Right renal cortex interstitium (tissue), 3 donors: Measurements from ENCODE around the gene CACNA1C. TPM values are rescaled to one million over a fixed set of nuclear protein-coding genes. Genes with fewer than 3 reads are reported as not detected.
"Not testable (repeated sequence)": the region's sequence is repeated elsewhere in the genome, so short reads cannot be mapped to it uniquely, and the experiment has no call there.

Experiments
- DNase-seq, 3 donors: peaks; one replicate each; pipeline ENCODE4 v3.0.0-alpha.2; 2013; ENCODE audit warnings: low read depth in 3 of 3, low spot score in 2 of 3
- polyA plus RNA-seq, 3 donors: library from polyadenylated mRNA; unstranded; fragments of 120-200 nt; gene quantifications; one replicate each; pipeline ENCODE4 v1.2.1, GENCODE V29; 2013; ENCODE audit not compliant: insufficient read length in 3 of 3

CACNA1C gene
- polyA plus RNA-seq, 3 donors = 5.7 to 6.4 (median 5.8) TPM

DNA sequence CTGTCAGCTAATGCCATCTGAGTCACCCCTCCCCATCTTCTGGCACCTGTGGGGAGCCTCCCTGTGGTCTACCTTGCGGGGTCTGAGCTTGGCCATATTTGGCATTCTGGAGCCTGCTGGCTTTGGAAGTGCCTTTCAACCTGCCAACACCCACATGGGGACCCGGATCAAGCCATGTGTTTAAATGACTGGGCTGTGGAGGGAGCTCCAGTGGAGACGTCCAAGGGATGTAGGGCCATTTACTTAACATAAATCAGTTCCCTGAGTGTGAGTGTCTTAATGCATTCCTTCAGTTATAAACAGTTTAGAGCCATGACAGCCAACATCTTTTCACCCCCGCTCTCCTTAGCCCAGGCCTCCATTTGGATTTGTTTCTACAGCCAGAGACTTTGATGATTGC, 22.0 kb downstream of the CACNA1C start:
- no peak for DNase-seq

DNA sequence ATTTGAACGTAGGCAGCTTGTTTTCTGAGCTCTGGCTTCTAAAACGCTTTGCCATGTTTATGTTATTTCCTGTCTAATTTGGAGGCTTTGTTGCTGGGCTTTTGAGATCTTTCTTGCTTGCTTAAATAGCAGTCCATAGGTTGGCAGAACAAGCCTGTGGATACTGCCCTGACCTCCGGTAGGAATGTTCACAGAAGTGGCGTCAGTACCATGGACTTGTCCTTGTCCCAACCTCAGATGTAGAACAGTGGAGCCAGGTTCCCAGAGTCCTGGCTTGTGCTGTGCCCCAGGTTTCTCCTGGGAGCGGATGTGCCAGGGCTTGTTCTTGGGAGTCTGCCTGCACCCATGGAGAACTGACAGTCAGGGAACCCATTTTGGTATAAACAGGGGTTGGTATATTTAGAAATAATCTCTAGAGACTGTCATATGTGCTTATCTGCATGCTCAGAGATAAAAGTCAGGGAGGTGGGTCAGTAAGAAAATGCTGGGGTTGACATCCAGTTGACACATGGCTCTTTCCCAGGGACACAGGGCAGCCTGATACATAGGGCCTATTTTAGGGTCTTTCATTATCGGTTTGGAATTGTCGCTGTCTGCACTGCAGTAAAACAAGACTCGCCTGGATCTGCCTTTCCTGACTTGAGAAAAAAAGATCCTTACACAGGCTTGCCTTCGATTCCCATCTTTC, 22.9 kb downstream of the CACNA1C start:
- no peak for DNase-seq

DNA sequence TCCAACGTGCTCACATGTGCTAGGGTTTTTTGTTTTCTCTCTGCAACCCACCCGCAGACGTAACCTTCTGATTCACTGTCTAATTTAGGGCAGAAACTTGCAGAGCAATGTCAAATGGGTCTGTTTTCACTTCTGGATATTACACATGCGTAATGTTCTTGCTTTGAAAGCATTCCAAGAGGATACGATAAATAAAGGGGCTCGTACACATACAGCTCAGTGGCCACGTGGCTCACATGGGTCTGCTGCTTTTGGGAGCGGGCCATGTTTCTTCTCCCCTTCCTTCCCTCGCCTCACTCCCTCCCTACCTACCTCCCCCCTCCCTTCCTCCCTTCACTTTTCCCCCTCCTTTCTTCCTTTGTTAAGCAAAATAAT, 23.4 kb downstream of the CACNA1C start:
- DNase-seq = no peak

DNA sequence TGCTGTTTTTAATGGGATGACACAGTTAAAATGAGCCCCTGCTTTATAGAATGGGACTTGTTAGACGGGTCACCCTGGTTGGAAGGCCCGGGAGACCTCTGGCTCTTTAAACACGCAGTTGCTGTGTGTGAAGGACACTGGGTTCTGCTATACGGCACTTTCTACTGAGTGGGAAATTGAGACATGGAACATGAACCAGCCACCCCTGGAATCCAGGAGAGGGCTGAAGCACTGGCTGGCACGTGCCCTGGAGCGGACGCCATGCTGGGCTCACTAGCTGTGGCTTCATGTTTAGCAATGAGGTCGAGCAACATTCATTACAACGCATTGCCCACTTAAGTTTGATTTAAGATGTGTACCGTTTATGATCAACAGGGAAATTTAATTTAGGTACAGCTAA, 23.9 kb downstream of the CACNA1C start:
- no peak for DNase-seq

DNA sequence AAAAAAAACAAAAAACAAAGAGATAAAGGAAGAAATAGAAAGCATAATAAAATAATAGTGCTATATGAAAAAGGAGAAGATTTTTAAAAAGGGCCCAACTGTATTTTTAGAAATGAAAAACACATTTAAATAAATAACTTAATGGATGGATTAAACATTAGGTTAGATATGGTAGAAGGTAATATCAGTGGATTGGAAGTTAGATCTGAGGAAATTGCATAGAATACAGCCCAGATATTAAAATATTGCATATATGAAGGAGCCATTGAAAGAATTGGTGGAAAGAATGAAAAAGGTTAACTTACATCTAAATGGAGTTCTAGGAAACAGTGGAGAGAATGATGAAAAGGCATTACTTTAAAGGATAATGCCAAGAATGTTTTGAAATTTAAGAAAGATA, 27.8 kb downstream of the CACNA1C start:
- DNase-seq = no peak

DNA sequence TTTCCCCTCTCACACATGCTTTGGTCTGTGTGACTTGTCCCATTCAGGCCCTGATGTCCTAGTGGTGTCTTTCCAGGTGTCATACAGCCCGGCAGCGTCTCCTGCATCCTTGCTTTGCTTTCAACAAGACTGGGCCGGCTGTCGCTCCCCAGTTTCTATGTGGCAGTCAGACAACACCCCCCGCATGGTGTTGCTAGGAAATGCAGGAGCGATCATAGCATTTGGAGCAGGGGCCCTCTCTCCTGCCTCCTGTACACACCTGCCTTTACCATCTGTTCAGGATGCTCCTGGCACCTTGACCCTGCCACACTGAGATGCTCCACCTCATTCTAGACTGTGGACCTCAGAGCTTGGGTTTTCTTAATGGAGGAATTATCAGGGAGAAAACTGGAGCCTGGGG, 29.5 kb downstream of the CACNA1C start:
- no peak for DNase-seq

DNA sequence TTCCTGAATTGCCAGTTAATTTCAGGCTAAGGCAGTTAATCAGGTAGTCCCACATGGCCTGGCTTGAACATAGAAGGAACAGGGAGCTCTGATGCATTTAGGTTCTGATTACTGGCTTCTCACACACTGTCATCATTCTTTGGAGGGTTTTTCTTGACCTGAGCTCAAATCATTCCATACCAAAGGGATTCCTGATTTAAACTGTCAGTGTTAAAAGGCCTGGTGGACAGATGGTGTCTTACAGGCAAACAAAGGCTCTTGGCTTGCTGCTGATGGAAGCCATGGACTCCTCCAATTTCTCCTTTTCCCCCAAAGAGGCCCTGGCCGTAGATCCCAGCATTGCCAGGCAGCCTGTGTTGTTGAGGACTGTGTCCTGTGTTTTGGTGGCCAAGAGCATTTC, 30.2 kb downstream of the CACNA1C start:
- DNase-seq = no peak

DNA sequence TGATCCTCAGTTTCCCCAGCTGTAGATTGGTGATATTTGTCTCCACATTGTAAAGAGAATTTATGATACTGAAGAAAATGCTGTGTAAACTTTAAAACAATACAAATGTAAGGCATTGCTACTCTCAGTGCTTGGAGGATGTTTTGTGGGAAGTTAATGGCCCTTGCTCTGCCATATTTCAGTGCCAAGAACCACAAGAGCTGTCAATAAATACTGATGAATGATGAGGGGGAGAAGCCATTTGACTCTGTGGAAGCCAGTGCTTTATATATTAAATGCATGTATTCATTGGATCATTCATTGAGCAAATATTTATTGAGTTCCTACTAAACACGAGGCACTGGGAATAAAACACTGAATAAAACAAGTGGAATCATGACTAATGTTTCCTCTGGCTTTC, 30.8 kb downstream of the CACNA1C start:
- no peak for DNase-seq

DNA sequence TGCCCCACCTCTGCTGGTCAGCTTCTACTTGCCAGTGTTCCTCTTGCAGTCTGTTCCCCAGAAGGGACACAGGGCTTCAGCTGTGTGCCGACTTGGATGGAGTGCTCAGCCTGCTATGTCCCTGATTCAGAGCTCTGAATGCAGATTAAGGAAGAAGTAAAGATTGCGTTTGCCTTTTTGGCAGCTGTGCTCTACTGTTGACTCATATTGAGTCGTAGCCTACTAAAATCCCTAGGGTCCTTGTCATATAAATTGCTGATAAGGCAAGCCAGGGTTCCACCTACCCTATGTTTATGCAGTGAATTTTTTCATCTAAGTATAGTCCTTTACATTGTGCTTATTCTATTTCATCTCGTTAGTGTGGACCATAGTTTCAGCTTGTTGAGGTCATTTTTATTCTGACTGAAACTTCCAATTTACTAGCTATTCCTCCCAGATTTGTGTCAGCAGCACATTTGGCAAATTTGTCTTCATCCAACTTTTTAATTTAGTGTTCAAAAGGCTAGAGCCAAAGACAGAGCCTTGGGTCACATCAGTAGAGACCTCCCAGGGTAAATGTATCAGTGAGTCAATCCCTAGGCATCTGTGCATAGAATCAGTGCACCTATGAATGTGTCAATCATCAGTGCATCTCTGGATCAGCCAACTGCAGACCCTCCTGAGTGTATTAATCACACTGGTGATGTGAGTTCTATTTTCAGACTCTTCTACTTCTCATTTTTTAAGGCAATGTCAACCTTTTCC, 31.9 kb downstream of the CACNA1C start:
- DNase-seq = no peak

DNA sequence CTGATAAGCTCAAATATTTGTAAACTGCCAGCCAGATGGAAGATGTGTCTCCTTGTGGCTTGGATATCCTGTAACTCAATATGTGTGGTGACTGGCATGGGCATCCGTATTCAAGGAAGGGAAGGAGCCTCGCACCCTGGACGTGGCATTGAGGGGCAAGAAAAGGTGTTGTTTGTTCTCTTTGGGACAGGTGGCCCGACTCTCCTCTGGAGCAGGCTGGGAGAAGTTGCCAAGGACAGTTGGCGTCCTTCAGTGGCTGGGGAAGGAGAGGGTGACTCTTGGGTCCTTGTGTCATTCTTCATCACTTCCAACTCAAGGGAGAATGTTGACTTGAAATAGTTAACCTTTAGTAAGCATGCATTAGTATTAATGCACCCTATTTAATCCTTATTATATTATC, 39.6 kb downstream of the CACNA1C start:
- no peak for DNase-seq

DNA sequence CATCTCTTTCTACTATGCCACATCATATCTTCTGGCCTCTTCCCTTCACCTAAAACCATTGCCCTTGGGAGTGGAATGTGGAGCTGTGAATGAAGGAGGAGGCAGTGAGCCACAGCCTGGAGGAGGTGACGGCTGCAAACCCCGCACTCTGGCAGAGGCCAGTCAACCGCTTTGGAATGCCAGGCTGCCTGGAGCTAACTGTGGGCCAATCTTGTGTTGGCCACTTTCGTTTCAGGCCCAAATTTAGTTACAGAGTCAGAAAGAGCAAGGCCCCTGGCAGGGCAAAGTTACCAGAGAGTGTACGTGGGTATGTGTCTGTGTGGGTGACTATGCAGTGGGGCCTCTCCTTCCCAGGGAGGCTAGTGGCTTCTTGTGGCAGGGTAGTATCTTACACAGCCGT, 40.1 kb downstream of the CACNA1C start:
- no peak for DNase-seq

DNA sequence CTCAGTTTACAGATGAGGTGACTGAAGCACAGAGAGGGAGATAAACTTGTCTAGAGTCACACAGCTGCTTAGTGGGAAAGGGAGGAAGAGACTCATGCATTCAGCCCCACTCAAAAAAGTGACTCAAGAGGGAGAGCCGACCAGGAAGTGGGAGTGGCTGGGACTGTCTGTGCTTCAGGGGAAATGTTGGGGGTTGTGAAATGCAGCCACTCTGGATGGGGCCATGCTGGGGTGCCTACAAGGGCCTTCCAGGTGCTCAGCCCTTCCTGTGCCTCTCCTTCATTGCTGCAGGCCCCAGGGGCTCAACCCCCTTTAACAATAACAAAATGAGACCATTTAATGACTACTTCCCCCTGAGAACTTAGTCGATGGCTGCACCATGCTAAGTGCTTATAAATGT, 41.8 kb downstream of the CACNA1C start:
- DNase-seq = no peak

DNA sequence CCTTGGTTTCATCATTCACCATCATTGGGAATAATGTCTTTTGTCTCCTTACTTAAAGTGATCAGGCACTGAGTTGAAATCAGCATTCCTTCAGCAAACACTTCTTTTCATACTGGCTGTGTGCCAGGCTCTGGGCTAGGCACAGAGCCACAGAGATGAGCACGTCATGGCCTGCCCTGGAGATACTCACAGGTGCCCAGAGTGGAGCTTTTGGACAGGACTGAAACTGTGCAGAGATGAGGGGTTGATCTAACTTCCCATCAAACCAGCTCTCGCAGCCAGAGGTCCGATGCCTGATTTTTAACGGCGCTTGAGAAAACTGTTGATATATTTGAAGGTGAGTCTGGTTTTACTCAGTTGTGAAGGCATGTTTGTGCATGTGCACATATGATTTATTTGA, 43.1 kb downstream of the CACNA1C start:
- no peak for DNase-seq

DNA sequence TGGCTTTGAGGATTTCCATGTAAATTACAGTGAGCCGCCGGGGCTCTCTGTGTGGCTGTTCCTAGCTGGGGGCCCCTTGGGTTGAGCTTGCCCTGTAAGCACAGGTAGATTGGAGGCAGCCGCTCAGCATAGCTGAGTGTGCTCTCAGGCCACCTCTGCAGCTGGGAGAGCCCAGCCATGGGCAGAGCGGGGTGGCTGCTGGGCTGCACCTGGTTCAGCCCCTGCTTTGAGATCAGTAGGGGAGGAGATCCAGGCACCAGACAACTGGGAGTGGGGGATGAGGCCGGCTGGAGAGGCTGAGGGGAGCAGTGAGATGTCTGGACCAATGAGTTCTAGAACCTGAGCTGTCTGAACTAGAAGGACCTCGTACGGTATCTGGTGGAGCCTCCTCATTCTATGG, 44.8 kb downstream of the CACNA1C start:
- DNase-seq = no peak

DNA sequence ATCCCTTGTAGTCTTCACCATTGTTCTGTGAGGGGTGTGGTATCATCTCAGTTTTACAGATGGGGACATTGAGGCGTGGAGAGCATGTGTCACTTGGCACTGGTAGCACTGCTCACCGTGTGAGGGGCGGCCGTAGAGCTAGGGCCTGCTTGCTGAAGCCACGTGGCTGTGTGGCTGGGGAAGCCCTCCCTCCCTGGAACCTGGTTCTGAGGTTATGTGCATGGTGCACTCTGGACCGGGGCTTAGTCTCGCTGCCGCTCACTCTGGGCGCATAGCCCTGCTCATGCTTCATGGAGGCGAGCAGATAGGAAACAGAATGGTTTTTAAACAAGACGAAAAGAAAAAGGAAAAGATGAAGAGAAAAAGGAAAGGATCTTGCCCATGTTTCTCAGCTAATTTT, 46.1 kb downstream of the CACNA1C start:
- DNase-seq = no peak

DNA sequence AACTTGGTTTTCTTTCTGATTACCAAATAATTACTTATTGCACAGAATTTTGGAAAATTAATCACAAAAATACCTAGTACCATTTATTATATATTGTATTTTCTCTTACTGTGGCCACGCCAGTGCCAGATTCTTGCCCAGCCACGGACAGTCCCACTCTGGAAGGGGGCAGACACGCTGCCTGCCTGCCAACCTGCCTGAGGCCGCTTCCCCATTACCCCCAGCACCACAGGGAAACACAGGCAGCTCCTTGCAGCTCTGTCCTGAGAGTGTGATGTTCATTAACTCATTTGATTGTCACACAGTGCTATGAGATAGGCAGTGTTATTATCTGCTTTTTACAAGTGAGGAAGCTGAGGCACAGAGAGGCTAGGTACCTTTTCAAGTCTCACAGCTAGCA, 46.8 kb downstream of the CACNA1C start:
- no peak for DNase-seq

DNA sequence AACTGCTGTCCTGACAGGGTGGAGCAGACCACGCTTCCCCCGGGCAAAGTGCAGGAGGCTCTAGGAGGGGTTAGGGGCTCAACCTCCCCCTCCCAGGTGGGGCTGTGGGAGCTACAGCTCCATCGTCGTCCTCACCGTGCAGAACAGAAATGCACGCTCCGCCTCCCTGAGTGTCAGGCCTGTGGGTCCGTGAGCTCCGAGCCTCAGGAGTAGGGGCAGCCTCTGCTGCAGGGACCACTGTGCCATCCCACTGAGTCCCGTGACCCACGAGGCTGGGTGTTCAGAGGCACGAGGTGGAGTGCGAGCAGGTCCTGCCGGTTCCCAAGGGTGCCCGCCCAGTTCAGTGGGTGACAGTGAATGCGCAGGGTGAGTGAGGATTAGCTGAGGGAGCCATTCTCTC, 48.6 kb downstream of the CACNA1C start:
- no peak for DNase-seq

DNA sequence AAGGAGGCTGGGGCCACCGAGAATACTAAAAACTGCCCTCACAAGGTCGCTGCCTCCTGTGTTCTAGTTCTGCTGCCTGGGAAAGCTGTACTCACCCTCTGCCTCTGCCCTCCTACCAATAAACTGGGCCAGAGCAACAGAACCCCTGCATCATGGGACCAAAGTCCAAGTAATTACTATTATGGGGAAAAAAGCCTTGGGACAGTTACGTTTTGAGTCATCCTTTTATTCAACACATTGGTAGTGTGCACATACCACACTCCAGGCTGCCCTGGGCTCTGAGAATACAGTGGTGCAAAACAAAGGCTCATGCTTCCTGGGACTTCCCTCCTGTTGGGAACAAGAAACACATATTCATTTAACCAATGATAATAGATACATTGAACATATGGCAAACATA, 49.0 kb downstream of the CACNA1C start:
- no peak for DNase-seq

DNA sequence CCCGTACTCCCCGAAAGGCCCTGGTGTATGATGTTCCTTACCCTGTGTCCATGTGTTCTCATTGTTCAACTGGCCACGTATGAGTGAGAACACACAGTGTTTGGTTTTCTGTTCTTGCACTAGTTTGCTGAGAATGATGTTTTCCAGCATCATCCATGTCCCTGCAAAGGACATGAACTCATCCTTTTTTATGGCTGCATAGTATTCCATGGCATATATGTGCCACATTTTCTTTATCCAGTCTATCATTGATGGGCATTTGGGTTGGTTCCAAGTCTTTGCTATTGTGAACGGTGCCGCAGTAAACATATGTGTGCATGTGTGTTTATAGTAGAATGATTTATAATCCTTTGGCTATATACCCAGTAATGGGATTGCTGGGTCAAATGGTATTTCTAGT, 49.9 kb downstream of the CACNA1C start:
- not testable (repeated sequence) for DNase-seq

DNA sequence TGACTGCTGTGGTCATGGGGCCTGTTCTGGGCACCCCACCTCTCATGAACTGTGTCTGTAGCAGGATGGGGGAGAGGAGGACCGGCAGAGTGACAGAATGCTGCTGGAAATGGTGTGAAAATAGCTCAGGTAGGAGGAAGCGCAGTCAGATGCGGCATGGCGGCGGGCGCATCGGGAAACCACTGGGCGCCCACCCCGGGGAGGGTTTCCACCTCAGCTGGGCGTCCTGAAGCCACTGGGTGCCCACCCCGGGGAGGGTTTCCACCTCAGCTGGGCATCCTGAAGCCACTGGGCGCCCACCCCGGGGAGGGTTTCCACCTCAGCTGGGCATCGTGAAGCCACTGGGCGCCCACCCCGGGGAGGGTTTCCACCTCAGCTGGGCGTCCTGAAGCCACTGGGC, 52.6 kb downstream of the CACNA1C start:
- DNase-seq = not testable (repeated sequence)

DNA sequence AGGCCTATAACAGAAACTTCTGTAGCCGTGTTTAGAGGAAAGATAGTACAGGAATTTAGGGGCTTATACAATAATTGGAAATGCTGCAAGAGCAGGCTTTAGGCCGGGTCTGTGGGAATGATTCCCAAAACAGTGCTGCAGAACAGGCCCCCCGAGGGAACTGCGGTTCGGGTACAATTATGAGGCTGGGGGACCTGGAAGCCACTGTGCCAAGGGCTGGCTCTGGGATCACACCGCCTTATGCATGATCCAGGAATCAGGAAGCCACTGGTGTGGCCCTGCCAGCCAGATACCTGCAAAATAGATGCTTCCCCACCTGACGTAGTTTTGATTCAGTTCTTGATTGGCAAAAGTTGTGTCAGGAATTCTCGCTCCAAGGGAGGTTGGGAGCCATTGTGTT, 55.4 kb downstream of the CACNA1C start:
- no peak for DNase-seq

DNA sequence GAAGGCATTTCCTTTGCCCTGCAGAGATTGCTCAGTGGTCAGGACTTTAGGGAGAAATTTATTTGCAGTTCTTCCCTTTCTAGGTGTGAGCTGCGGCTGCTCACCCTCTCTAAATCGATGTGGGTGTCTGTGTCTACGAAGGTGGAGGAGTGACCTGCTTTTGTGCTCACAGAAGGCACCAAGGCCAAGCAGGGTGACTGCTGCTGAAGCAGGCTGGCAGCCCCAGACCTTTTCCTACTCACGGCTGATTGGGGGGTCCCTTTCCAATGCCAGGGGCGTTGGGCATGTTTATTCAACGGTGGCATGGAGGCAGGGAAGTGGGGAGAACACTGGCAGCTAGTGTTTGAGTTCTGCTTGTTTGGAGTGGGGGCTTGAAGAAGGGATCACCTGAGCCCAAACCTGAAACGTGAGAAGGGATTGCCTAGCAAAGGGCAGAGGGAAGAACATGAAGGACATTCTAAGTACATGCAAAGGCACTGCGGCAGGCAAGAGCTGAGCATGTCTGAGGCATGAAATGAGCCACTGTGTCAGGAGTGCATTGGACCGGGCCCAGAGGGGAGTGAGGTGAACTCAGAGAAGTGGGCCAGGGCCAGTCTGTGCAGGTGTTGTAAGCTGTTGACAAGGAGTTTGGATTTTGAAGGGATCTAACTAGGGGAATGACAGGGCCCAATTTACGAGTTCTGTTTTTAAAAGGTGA, 56.3 kb downstream of the CACNA1C start:
- DNase-seq = no peak
